ENCODE results near the gene SPATA12.

DNA sequence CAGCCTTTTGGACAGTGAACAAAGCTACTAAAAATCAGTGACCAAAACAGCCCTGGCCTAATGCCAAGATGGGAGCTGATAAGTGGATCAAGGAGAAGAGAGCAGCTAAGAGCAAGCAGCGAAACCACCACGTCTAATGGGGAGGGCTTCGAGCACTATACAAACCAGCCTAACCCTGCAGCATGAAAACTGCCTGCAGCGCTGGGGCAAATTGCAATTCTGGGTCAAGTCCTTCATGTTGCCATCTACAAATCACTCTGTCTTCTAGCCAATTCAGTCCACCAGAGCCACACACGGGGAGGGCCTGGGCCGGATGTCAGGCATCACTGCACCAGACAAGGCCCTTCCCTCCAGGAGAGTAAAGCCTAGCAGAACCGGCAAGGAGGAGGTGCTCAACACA lies 30.5 kb upstream of the SPATA12 start:
- TF ChIP-seq CTCF (IDR thresholded peaks at IDR 0.05) (no peak), POLR2A (IDR thresholded peaks at IDR 0.05) (no peak)
